GM19193 (cell line): ENCODE measurements around the gene SLC6A12.

Experiments
- POLR2A ChIP-seq: IDR thresholded peaks from 4 replicates; pipeline ENCODE4 v1.6.1; 2011; ENCODE audit not compliant: insufficient read depth, insufficient read length; ENCODE audit errors: extremely low read depth

Gene SLC6A12

GRCh38 chr12:210277-211141 lies 3.4 kb downstream of the SLC6A12 start:
- TF ChIP-seq POLR2A = no peak

GRCh38 chr12:209851-210250 lies 4.1 kb downstream of the SLC6A12 start:
- TF ChIP-seq POLR2A = no peak

DNA sequence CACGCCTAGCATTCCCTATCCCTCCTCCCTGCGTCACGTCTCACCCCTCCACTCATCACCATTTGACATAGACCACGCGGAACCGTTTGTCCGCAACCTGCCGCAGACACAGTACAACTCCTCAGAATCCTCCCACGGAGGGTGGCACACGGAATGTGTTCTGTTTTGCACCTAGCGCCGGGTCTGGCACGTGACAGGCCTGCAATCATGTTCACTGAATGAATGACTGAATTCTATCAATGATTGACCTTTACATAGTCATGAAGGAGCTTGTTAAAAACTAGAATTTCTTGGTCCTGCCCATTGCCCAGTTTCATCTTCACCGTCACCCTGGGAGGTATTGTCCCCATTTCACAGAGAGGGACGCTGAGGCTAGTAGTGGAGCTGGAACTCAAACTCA lies 4.7 kb downstream of the SLC6A12 start:
- TF ChIP-seq POLR2A = no peak

- TF ChIP-seq POLR2A = no peak
Observed at GRCh38 chr12:208813-209212, 5.1 kb downstream of the SLC6A12 start.

- TF ChIP-seq POLR2A = no peak
Observed at GRCh38 chr12:207804-208203, 6.2 kb downstream of the SLC6A12 start.

DNA sequence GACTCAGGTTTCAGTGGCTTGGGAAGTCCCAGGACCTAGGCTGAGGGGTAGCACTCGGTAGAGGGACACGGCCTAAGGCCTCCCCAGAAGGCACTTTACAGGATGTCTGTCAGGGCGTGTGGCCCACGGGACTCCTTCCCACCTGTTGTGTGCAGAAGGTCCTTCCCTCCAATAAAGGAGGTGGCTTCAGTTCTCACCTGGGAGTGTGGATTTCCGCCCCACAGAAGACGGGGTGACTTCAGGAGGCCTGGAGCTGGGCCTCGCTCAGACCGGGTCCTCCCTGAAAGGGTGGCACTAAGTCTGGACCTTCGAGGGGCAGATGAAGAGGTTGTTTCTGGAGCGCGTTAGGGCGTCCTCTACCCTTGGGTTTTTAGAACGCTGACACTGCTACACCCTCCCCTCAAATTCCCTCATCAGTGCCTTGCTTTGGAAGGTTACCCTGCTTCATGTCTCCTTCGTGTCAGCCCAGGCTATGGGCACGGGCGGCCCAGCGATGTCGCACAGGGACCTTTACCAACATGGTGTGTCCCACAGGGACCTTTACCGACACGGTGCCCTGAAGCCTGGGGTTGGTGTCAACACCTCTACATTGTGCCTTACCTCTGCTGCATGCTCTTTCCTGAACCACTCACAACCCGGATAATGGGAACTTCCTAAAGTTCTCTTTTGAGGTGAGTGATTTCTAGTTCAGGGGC lies 7.1 kb downstream of the SLC6A12 start:
- TF ChIP-seq POLR2A = no peak

DNA sequence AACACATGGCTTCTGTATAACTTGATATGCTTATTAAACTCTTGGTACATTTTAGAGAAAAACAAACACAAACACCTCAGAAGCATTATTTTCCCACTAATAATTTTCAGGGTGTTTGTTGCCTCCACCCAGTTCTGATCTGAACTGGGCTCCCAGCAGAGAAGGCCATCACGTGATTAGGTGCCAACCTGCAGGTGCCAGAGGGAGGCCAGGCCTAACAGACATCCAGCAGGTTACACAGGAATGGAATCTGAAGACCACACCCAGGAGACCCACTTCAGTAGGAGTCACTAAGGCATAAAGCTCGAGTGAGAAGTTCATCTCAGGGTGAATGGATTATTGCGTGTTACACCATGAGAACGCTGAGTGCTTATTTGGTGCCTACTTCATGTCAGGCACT lies 8.9 kb downstream of the SLC6A12 start:
- no peak for TF ChIP-seq POLR2A

DNA sequence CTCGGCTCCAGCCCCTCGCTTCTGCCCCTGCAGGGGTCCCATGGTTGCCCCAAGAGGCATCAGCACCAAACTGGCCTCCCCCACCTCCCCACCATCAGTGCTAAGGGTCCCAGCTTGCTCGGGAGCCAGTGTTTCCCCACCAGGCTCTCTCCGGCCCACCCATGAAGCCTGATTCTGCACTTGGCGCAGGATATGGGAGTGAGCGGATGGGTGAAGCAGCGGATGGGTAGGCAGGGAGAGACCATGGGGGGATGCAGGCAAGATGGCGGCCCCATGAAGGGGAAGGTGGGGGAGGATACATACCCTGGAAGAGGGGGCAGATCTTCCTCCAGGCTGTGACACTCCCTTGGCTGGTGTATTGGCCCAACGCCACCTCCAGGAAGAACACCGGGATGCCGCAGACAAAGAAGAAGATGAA lies 9.7 kb downstream of the SLC6A12 start:
- TF ChIP-seq POLR2A = no peak

- TF ChIP-seq POLR2A = no peak
Observed at GRCh38 chr12:203462-204260, 10.3 kb downstream of the SLC6A12 start.

DNA sequence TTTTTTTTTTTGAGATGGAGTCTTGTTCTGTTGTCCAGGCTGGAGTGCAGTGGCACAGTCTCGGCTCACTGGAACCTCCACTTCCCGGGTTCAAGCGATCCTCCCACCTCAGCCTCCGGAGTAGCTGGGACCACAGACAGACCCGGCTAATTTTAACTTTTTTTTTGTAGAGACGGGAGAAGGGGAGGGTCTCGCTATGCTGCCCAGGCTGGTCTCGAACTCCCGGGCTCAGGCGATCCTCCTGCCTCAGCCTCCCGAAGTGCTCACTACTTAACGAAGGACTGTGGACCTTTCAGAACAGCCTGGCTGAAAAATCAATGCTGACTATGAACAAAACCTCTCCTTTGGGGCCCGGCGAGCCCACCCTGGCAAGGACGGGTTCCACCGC lies 10.9 kb downstream of the SLC6A12 start:
- no peak for TF ChIP-seq POLR2A

DNA sequence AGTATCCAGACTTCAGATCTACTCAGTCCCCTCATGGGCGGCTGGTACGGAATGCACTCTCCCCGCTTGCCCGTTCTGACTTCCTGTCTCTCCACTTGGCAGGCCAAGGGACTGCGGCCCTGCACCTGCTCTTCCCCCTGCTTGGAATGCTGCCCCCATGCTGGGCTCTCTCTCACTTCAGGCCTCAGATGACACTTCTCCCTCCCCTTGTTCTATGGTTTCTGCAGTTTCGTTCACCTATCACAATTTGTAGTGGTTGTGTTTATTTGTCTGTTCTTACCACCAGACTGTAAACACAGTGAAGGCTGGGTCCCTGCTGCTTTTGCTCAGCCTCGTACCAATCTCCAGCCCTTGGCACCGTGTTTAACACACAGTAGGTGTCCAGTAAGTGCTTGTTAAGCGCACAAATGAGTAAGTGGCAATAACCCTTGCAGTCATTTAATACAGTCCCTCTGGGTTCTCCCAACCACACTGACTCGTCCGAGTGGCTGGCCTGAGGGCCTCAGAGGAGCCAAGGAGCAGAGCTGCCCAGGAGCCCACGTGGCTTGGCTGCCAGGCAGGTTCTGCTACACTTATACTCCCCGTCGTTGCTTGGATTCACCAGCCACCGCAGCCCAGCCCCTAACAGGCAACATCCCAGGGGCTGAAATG lies 11.8 kb downstream of the SLC6A12 start:
- no peak for TF ChIP-seq POLR2A

DNA sequence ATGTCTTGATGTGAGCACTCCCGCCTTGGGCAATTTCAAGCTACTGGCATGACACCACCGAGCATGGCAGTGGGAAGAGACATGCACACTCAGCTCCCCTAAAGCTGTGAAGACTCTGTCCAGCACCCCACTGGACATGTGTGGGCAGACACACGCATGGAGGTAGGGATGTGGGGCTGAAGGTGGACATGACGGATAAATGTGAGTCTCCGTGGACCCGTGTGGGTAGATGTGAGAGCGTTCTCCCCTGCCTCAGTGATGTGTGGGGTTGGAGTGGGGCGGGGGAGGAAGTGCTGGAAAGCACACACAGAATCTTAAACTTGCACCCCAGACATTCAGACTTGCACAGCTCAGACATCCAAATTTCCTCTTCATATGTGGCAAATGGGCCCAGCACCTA lies 12.6 kb downstream of the SLC6A12 start:
- TF ChIP-seq POLR2A = no peak

DNA sequence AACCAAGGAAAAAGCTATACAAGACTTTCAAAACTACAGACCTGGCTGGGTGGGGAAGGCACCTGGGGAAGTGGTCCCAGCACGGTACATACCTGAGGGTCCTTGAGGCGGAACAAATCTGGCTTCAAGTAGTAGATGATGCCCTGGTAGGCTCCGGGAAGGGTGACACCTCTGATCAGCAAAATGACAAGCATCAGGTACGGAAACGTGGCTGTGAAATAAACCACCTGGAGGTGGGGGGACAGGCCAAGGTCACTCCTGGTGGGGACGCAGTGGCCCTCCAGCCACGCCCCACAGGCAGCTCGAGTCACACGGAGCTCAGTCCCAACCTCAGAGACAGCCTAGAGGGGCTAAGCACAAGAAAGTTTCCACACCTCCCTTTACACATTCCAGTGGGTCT lies 15.3 kb downstream of the SLC6A12 start:
- no peak for TF ChIP-seq POLR2A

GRCh38 chr12:197911-198695 lies 15.9 kb downstream of the SLC6A12 start:
- TF ChIP-seq POLR2A = no peak
